ENCODE results near the gene GPR33. TPM values are rescaled to one million over a fixed set of nuclear protein-coding genes. Genes with fewer than 3 reads are reported as not detected.

Gene GPR33
- total and polyA plus RNA-seq, 10 of the 15 experiments (the other 5 are each of a cell fraction or from before 2014, with no cell fraction given): not detected

GRCh38 chr14:31442284-31442683 is 45.6 kb downstream of the GPR33 start:
- H4K20me1 ChIP-seq (ENCODE audit: control insufficient read depth, insufficient read depth): no peaks in the 10 kb centered on the region
- FAIRE-seq (no peak), DNase-seq (ENCODE audit: low read depth, low spot score) (no peak), ATAC-seq (no peak)
- no peaks in the 10 kb centered on the region for H3K79me2 ChIP-seq (ENCODE audit: control insufficient read depth, insufficient read depth, low read length)
- H3K27ac ChIP-seq (ENCODE audit: control insufficient read depth, insufficient read depth): no peak overlapping the region
- POLR2A ChIA-PET: no interaction called here
- intact Hi-C loops (cut with micrococcal nuclease; ENCODE audit: unreplicated experiment): no loop called here
- H3K27me3 ChIP-seq (replicated peaks in 1 of 2; ENCODE audit: control insufficient read depth in 2 of 2, insufficient read depth in 2 of 2, low read length in 1 of 2): no peaks in the 10 kb centered on the region
- H2AFZ ChIP-seq (ENCODE audit: control insufficient read depth, low read depth, low read length): no peak overlapping the region
- in situ Hi-C loops (cut with MboI): no loop called here
- WGBS (ENCODE audit: insufficient coverage, insufficient replicate concordance, low lambda C conversion rate, missing lambda C conversion rate): 98% methylated on average over 6 of the region's 6 CpGs
- H3K9ac ChIP-seq (ENCODE audit: control insufficient read depth, insufficient read depth, low read length): no peak overlapping the region
- H3K36me3 ChIP-seq (ENCODE audit: control insufficient read depth in 2 of 2, insufficient read depth in 2 of 2, low read length in 1 of 2): no peaks in the 10 kb centered on the region
- RAD21 ChIA-PET (ENCODE audit: unreplicated experiment): no interaction called here
- H3K4me3 ChIP-seq: no peak overlapping the region
- no peaks in the 10 kb centered on the region for H3K4me1 ChIP-seq (ENCODE audit: control insufficient read depth, insufficient read depth, low read length)
- no TSS peak for BruUV-seq (replicated peaks)
- CTCF ChIA-PET: interaction anchor here (1.2 kb wide), 1 partner anchor 8 kb away, joined by 3 read pairs; no protein-coding TSS in a partner anchor
- SMC1A ChIA-PET (ENCODE audit: uncharacterized antibody, unreplicated experiment): no interaction called here
- no peak overlapping the region for H3K4me2 ChIP-seq (ENCODE audit: control insufficient read depth, insufficient read depth)
- no peaks in the 10 kb centered on the region for H3K9me3 ChIP-seq (replicated peaks; ENCODE audit: control insufficient read depth, insufficient read depth, low read length)
- TF ChIP-seq RCOR1 (conservative IDR thresholded peaks at IDR 0.05; ENCODE audit: low read depth, low read length) (no peak), BCL11A (IDR thresholded peaks at IDR 0.05; ENCODE audit: low read depth, low read length) (no peak), ZBTB4 (CRISPR knock-in tag; IDR thresholded peaks at IDR 0.05) (no peak), BACH1 (IDR thresholded peaks at IDR 0.05; ENCODE audit: borderline replicate concordance) (no peak), E2F8 (IDR thresholded peaks at IDR 0.05; ENCODE audit: low read depth, partially characterized antibody) (no peak), RAD21 (IDR thresholded peaks at IDR 0.05; ENCODE audit: insufficient read depth, low read depth, low read length) (no peak), E2F4 (IDR thresholded peaks at IDR 0.05; ENCODE audit: low read depth, low read length) (no peak), IRF3 (IDR thresholded peaks at IDR 0.05) (no peak), ZNF207 (IDR thresholded peaks at IDR 0.05; ENCODE audit: borderline replicate concordance) (no peak), HCFC1 (IDR thresholded peaks at IDR 0.05; ENCODE audit: low read length) (no peak), RB1 (IDR thresholded peaks at IDR 0.05; ENCODE audit: borderline replicate concordance) (no peak), TCF7 (IDR thresholded peaks at IDR 0.05; ENCODE audit: borderline replicate concordance) (no peak), NKRF (conservative IDR thresholded peaks at IDR 0.05) (no peak)

All from GM12878 (cell line).